Daoy (cell line): ENCODE results near the gene DHODH. TPM values are rescaled to one million over a fixed set of nuclear protein-coding genes. Genes with fewer than 3 reads are reported as not detected.
"Not testable (repeated sequence)": the region's sequence is repeated elsewhere in the genome, so short reads cannot be mapped to it uniquely, and the experiment has no call there.

Experiments
- DNase-seq: peaks from one replicate; pipeline ENCODE4 v3.0.0-alpha.2; 2015; ENCODE audit warnings: low read depth
- total RNA-seq: library from RNA; depleted of rRNA; stranded (reverse); fragments of >200 nt; shearing (Covaris generic); gene quantifications from 2 replicates; pipeline ENCODE4 v1.2.3, GENCODE V29; 2014; rRNA removed

Gene DHODH
- 8.4 and 9.1 TPM in 2 replicates for total RNA-seq

GRCh38 chr16:72008424-72009216 lies at the start of gene DHODH:
DHODH (plus strand) TSS chr16:72008744; CDS start chr16:72008765, 21 bp downstream.
- DNase-seq: peak; percentile 97

DNA sequence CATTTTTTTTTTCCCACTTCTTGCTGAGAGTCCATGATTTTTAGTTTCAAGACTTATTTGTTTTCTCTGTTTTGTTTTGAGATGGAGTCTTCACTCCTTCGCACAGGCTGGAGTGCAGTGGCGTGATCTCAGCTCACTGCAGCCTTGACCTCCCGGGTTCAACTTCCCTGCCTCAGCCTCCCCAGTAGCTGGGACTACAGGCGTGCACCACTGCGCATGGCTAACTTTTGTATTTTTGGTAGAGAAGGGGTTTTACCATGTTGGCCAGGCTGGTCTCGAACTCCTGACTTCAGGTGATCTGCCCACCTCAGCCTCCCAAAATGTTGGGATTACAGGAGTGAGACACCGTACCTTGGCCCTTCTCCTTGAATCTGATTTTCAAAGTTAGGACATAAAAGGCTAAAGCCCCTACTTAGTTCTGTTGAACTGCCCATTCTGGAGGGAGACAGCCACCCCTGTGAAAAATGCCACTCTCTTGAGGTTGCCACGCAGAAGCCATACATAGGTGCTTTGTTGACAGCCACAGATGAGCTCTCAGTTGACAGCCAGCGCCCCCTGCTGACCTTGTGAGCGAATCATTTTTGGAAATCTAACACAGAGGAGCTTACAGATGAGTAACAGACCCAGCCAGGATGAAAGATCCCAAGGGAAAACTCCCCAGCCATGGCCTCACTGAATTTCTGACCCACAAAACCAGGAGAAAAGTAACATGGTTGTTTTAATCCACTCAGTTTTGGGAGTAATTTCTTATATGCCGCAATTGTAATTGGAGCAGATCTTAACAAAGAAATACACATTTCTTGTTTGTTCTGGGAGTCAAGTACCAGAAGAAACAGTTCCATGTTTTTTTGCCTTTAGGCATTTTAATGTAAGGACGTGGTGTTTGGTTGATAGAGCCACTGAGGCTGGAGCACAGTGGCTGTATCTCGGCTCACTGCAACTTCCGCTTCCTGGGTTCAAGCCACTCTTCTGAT lies 47.2 kb upstream of the DHODH start:
- peak; percentile 85 for DNase-seq

DNA sequence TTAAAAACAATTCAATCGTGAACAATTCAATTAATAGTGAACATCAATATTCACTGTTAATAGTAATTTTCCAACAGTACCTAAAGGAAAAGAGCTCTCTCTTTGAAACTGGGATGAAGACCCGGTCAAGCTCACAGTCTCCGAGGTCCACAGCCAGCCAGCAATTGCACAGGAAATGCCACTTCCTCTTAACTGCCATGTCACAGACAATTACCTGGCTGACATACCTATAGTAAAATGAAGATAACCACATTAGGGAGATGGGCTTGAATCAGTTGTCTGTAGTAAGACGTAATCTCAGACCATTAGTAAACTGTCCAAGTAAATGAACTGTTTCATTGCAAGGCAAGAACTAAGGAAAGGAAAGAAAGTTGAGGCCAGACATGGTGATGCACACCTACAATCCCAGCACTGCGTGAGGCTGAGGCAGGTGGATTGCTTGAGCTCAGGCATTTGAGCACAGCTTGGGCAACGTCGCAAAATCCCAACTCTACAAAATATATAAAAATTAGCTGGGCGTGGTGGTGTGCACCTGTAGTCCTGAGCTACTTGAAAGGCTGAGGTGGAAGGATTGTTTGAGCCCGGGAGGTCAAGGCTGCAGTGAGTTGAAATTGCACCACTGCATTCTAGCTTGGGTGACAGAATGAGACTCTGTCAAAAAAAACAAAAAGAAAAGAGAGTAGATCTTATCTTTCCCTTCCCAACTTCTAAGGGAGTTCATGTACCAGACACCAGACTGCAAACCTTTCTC lies 45.2 kb upstream of the DHODH start:
- DNase-seq: no peak

GRCh38 chr16:71965223-71965622 lies 43.3 kb upstream of the DHODH start:
- DNase-seq: no peak

DNA sequence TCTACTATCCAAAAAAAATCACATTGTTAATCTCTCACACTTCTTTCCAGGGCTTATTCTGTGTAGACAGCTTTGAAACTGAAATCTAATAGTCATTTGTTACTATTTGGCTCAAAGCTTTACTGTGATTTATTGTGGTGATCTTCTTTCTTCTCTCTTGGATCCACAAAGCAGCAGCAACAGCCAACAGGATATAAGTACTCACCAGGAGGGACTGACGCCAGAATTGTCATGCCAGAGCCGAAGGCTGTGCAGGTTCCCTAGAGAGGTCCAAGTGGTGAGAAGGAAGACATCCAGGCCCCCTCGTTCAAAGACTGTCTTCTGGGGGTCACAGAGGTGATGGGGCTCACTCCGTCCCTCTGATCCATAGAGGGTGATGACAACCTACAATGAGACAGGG lies 41.6 kb upstream of the DHODH start:
- no peak for DNase-seq

GRCh38 chr16:71969353-71969752 lies 39.2 kb upstream of the DHODH start:
- DNase-seq: no peak

GRCh38 chr16:71971571-71971970 lies 37.0 kb upstream of the DHODH start:
- DNase-seq: no peak

GRCh38 chr16:71972356-71972755 lies 36.2 kb upstream of the DHODH start:
- DNase-seq: no peak

- no peak for DNase-seq
These were observed 35.5 kb upstream of the DHODH start for GRCh38 chr16:71973001-71973400.

GRCh38 chr16:71974068-71974818 lies 34.3 kb upstream of the DHODH start:
- peak; percentile 22 for DNase-seq

DNA sequence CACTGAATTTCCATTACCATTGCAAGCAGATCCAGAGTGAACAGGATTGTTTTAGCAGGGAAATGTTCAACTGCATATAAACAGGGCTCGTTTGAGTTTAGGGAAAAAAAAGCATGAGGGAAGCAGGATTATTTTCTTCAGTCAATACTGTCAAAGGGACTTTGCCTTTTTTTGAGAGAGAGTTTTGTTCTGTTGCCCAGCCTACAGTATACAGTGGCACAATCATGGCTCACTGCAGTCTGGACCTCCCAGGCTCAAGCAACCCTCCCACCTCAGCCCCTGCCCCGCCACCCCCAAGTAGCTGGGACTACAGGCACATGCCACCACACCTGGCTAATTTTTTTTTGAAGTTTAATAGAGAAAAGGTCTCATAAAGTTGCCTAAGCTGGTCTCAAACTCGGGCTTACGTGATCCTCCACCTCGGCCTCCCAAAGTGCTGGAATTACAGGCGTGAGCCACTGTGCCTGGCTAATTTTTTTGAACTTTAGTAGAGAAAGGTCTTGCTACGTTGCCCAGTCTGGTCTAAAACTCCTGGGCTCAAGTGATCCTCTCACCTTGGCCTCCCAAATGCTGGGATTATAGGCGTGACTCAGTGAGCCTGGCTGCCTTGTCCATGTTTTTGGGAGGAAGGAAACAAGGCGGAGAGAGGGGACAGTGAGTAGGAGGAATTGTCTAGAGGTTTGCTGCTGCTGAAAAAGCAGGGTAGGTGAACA lies 23.1 kb upstream of the DHODH start:
- no peak for DNase-seq

GRCh38 chr16:71986131-71986530 lies 22.4 kb upstream of the DHODH start:
- DNase-seq: no peak

DNA sequence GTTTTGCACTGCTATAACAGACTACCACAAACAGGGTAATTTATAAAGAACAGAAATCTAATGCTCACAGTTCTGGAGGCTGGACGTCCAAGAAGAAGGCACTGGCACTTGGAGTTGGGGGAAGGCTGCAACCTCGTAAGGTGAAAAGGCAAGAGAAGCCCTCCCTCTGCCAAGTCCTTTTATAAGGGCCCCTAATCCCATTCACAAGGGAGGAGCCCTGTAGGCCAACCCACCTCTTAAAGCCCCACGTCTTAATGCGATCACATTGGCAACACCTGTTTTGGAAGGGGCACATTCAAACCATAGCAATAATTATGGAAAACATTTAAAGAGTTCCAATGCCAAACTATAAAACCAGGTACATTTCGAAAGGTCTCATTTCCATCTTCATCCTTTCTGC lies 13.5 kb upstream of the DHODH start:
- DNase-seq: no peak

DNA sequence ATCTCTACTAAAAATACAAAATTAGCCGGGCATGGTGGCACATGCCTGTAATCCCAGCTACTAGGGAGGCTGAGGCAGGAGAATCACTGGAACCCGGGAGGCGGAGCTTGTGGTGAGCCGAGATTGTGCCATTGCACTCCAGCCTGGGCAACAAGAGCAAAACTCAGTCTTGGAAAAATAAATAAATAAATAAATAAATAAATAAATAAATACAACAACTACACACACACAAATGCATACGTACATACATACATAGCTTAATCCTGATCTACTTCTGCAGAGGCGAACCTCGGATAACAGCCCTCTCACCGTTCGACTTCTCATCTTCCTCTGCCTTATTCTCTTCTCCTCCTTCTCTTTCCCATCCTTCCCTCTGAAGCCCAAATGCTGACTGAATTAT lies 11.0 kb upstream of the DHODH start:
- not testable (repeated sequence) for DNase-seq

DNA sequence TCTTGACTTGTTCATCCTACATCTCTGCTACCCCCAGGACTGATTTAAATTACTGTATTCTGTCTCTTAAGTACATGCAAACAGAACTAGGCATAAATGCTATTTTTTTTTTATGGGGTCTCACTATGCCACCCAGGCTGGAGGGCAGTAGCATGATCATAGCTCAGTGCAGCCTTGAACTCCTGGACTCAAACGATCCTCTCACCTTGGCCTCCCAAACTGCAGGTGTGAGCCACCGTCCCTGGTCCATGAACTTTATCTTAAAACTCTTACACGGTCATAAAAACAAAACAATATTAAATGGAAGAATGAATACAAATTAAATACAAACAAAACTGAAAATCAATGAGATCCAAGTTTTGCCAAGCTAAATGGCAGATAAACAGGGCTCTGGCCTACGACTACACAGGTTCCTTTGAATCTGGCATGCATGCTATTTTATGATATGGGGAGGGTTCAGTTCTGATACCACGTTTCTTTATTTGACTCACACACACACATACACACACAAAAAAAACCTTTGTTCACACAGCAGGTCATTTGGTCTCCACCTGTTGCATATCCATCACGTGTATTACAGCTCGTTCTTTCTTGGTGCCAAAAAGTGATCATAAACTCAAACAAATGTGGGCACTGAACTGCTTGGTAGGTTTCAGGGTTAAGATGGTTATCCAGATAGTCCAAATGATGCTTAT lies 7.2 kb upstream of the DHODH start:
- DNase-seq: no peak

DNA sequence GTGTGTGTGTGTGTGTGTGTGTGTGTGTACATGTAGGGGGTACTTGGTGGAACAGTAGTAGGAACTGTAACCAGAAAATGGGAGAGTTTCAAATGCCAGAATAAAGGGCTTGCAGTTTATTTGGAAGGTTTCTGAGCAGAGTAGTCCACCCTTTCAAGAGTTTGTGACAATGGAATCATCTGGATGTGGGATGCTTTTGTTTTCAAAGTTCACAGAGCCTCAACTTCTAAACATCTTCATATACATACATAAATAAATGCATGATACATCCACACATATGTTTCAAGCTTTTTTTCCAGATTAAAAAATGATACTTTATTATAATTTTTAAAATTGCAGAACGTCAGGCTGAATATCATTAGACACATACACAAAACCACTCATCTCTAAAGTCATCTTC lies 5.9 kb upstream of the DHODH start:
- DNase-seq: no peak

GRCh38 chr16:72008065-72008423 lies 500 bp upstream of the DHODH start:
- not testable (repeated sequence) for DNase-seq

DNA sequence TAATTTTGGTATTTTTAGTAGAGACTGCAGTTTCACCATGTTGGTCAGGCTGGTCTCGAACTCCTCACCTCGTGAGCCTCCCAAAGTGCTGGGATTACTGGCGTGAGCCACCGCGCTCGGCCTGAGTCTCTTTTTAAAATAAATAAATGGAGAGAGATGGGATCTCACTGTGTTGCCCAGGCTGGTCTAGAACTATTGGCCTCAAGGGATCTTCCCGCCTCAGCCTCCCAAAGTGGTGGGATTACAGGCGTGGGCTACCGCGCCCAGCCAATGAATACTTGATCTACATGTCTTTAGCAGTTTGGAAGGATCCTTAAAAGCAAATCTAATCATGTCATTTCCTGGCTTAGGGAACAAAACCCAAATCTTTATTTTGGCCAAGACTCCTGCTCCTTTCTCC lies 1.2 kb downstream of the DHODH start:
- DNase-seq: no peak

GRCh38 chr16:72012607-72013006 lies 4.1 kb downstream of the DHODH start:
- DNase-seq: no peak

- DNase-seq: peak; percentile 64
These were observed 4.8 kb downstream of the DHODH start for GRCh38 chr16:72013389-72013788.
